K562 (cell line): Measurements from ENCODE around the gene KCTD19. TPM values are rescaled to one million over a fixed set of nuclear protein-coding genes. Genes with fewer than 3 reads are reported as not detected.

ENCODE experiments used
- ADNP ChIP-seq: fragments of 200-800 bp; sonication (Bioruptor generic); IDR thresholded peaks from 2 replicates; pipeline ENCODE4 v1.6.1; 2016; ENCODE audit warnings: missing genetic modification characterization, missing compliant biosample characterization
- CTCF ChIP-seq, 3 experiments: IDR thresholded peaks in 2 of 3; conservative IDR thresholded peaks in 1 of 3; 2 replicates each; pipeline ENCODE4 v1.5.1; 2011 to 2012; ENCODE audit warnings: low read length in 3 of 3, mild to moderate bottlenecking in 3 of 3, control low read depth in 2 of 3, improper control_type of control experiment in 1 of 3, inconsistent platforms in 1 of 3, low read depth in 1 of 3, mixed read lengths in 1 of 3, moderate library complexity in 1 of 3; ENCODE audit not compliant: insufficient read depth in 2 of 3
- FOXP1 ChIP-seq: sonication (generic); formaldehyde crosslinking; IDR thresholded peaks from 2 replicates; pipeline ENCODE4 v1.8.0; 2022; ENCODE audit warnings: mild to moderate bottlenecking, missing genetic modification reagents
- GABPA ChIP-seq: fragments of 200-800 bp; sonication (Bioruptor generic); conservative IDR thresholded peaks from 2 replicates; pipeline ENCODE4 v1.6.1; 2016; ENCODE audit warnings: low read depth, missing genetic modification characterization, missing compliant biosample characterization
- HBP1 ChIP-seq: fragments of 450-650 bp; formaldehyde crosslinking; IDR thresholded peaks from 2 replicates; pipeline ENCODE4 v1.4.0; 2022; ENCODE audit warnings: missing genetic modification characterization
- KDM1A ChIP-seq, 2 experiments: fragments of 450-650 bp; IDR thresholded peaks; 2 replicates each; pipeline ENCODE4 v1.6.1; 2016; ENCODE audit warnings: mild to moderate bottlenecking in 2 of 2
- MLLT1 ChIP-seq, 2 experiments: fragments of 450-650 bp; IDR thresholded peaks; 2 replicates each; pipeline ENCODE4 v1.6.1; 2016
- PHB2 ChIP-seq: fragments of 450-650 bp; IDR thresholded peaks from 2 replicates; pipeline ENCODE4 v1.6.1; 2017; ENCODE audit warnings: low read depth
- PTTG1 ChIP-seq: fragments of 450-650 bp; IDR thresholded peaks from 2 replicates; pipeline ENCODE4 v1.6.1; 2016; ENCODE audit warnings: low read depth, mild to moderate bottlenecking, missing genetic modification characterization, missing compliant biosample characterization
- TARDBP ChIP-seq: fragments of 450-650 bp; IDR thresholded peaks from 2 replicates; pipeline ENCODE4 v1.6.1; 2016
- TOE1 ChIP-seq, 2 experiments: fragments of 450-650 bp in 1 of 2; sonication (generic) in 1 of 2; formaldehyde crosslinking in 1 of 2; IDR thresholded peaks; 2 replicates each; pipeline versions ENCODE4 v1.7.1 to v1.8.0; 2016 to 2022; ENCODE audit warnings: borderline replicate concordance in 2 of 2, mild to moderate bottlenecking in 2 of 2, antibody characterized with exemption in 1 of 2, inconsistent platforms in 1 of 2, low read depth in 1 of 2, missing genetic modification reagents in 1 of 2, moderate library complexity in 1 of 2
- ZFP1 ChIP-seq: fragments of 450-650 bp; formaldehyde crosslinking; IDR thresholded peaks from 2 replicates; pipeline ENCODE4 v1.4.0; 2020; ENCODE audit warnings: mild to moderate bottlenecking, mixed read lengths
- polyA plus RNA-seq, 8 experiments: library from polyadenylated mRNA; depleted of rRNA in 4 of 8; stranded (reverse) in 5 of 8; unstranded in 3 of 8; fragments of >200 nt; fragmentation: Nextera tagmentation in 2 of 8; fragmentation: Illumina TruSeq in 1 of 8; extraction: Ambion mirVana in 2 of 8; extraction: Trizol in 1 of 8; gene quantifications; 2 replicates each; pipeline versions ENCODE4 v1.2.1 to v1.2.3, GENCODE V29; 2011 to 2014; ENCODE audit warnings: inconsistent platforms in 1 of 8, missing spikeins in 1 of 8
- total RNA-seq, 7 experiments: library from RNA; depleted of rRNA in 6 of 7; stranded (reverse); fragments of >200 nt in 6 of 7; fragmentation: Illumina TruSeq in 2 of 7; extraction: Trizol in 2 of 7; gene quantifications; 2 replicates each; pipeline versions ENCODE4 v1.2.1 to v1.2.3, GENCODE V29; 2011 to 2021; ENCODE audit warnings: low replicate concordance in 1 of 7

The KCTD19 gene
- total and polyA plus RNA-seq, 9 of the 15 experiments (the other 6 are each of a cell fraction or from before 2014, with no cell fraction given) = 0.03 to 0.91 (median 0.22) TPM; not detected in 2

- TF ChIP-seq PHB2 = peak; percentile 25; the same call in 1 of the 2 replicates
- no peak for TF ChIP-seq TOE1 (IDR thresholded peaks at IDR 0.05; ENCODE audit: borderline replicate concordance)
- TF ChIP-seq TOE1 (CRISPR knock-in tag; IDR thresholded peaks at IDR 0.05; ENCODE audit: borderline replicate concordance, low read depth) = no peak
- no peak for TF ChIP-seq KDM1A (IDR thresholded peaks at IDR 0.05)
- peak in 1 of 2 experiments; percentile 53; a peak in 1 of 4 replicates for TF ChIP-seq MLLT1 (IDR thresholded peaks at IDR 0.05)
- TF ChIP-seq ZFP1 = no peak
- no peak for TF ChIP-seq HBP1
- no peak for TF ChIP-seq GABPA (tag)
- TF ChIP-seq PTTG1 = no peak
- no peak for TF ChIP-seq FOXP1 (CRISPR knock-in tag)
- no peak for TF ChIP-seq TARDBP
- TF ChIP-seq CTCF (IDR thresholded peaks at IDR 0.05 in 2 of 3, conservative IDR thresholded peaks at IDR 0.05 in 1 of 3; ENCODE audit: insufficient read depth in 2 of 3, low read depth in 1 of 3, low read length in 3 of 3) = peak; percentile 62 to 75 (median 72)
- no peak for TF ChIP-seq ADNP (tag)
These were observed at the start of gene KCTD19, which contains the start of gene LRRC36 (continued) for GRCh38 chr16:67326472-67327309.
